BJ (cell line): ENCODE data around the gene SMG7. TPM values are rescaled to one million over a fixed set of nuclear protein-coding genes. Genes with fewer than 3 reads are reported as not detected.

Source experiments
- CTCF ChIA-PET: fragments of 350-600 bp; formaldehyde crosslinking; extraction: SDS; loops from one replicate; lab custom pipeline; 2021; ENCODE audit warnings: antibody characterized with exemption, inconsistent platforms; lab: Yijun Ruan, JAX
- POLR2A ChIA-PET: fragments of 300-600 bp; sonication (Branson Sonifier 250); formaldehyde crosslinking; extraction: SDS; loops from one replicate; lab custom pipeline; 2021; ENCODE audit warnings: antibody characterized with exemption; lab: Charles Lee
- DNase-seq: peaks from one replicate; pipeline ENCODE4 v3.0.0-alpha.2; 2011; ENCODE audit warnings: low read depth
- H3K27me3 ChIP-seq: 2 replicates; pipeline ENCODE4 v1.6.0; 2011; ENCODE audit warnings: low read length; ENCODE audit not compliant: control insufficient read depth, insufficient read depth
- H3K36me3 ChIP-seq: 2 replicates; pipeline ENCODE4 v1.5.1; 2011; ENCODE audit warnings: low read length; ENCODE audit not compliant: control insufficient read depth, insufficient read depth
- H3K4me3 ChIP-seq: 2 replicates; pipeline ENCODE4 v1.5.1; 2011; ENCODE audit warnings: low read depth, mild to moderate bottlenecking, control low read depth, low read length
- polyA plus RNA-seq: library from polyadenylated mRNA; depleted of rRNA; stranded (reverse); fragments of >200 nt; gene quantifications from 2 replicates; pipeline ENCODE4 v1.2.3, GENCODE V29; 2011
- TF ChIP-seq, protein P1 (sequence below): IDR thresholded peaks from 2 replicates; pipeline ENCODE4 v1.5.1; 2011; ENCODE audit warnings: low read depth, mild to moderate bottlenecking, control low read depth, inconsistent platforms, low read length, moderate library complexity; ENCODE audit not compliant: insufficient read depth

Gene SMG7
- polyA plus RNA-seq, 1 experiment, result 26.1 TPM

DNA sequence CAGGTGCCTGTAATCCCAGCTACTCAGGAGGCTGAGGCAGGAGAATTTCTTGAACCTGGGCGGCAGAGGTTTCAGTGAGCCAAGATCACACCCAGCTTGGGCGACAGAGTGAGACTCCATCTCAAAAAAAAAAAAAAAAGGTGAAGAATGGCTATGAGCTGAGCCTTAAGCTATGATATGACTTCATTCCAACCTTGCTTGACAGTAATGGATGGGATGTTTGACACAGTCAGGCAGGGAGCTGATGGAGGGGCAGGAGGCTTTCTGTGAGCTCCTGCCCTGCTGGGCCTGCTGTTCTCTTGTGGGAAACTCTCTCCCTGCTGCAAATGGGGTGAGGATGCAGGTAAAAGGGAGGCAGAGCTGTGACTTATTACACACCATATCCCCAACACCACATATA is 90.4 kb downstream of the SMG7 start:
- ChIA-PET CTCF (interaction anchor here (0.6 kb wide), 1 partner anchor 475 kb away, joined by 3 read pairs; no protein-coding TSS in a partner anchor), POLR2A (no interaction called here)
- Histone ChIP-seq H3K36me3 (no peaks in the 10 kb centered on the region), H3K4me3 (no peak overlapping the region), H3K27me3 (no peaks in the 10 kb centered on the region)
- no peak for DNase-seq
- TF ChIP-seq, protein P1, sequence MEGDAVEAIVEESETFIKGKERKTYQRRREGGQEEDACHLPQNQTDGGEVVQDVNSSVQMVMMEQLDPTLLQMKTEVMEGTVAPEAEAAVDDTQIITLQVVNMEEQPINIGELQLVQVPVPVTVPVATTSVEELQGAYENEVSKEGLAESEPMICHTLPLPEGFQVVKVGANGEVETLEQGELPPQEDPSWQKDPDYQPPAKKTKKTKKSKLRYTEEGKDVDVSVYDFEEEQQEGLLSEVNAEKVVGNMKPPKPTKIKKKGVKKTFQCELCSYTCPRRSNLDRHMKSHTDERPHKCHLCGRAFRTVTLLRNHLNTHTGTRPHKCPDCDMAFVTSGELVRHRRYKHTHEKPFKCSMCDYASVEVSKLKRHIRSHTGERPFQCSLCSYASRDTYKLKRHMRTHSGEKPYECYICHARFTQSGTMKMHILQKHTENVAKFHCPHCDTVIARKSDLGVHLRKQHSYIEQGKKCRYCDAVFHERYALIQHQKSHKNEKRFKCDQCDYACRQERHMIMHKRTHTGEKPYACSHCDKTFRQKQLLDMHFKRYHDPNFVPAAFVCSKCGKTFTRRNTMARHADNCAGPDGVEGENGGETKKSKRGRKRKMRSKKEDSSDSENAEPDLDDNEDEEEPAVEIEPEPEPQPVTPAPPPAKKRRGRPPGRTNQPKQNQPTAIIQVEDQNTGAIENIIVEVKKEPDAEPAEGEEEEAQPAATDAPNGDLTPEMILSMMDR, result no peak

DNA sequence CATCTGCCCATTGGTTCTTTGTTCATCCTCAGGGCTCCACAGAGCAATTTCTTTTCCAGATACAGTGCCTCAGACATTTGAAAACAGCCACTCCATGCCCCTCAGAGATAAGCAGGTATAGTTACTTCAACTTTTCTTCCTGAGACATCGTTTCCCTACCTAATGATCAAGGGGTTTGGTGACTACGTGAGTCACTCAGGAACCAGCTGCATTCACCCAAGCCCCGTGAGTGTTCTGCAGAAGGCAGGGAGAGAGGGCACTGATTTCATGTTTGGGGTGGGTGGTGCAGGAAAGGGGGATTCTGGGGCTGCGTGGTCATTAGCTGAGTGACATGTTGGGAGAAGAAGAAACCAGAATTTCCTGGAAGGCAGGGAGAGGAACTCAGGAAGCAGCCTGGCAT is 93.0 kb downstream of the SMG7 start:
- H3K4me3 ChIP-seq, result no peak overlapping the region
- ChIA-PET CTCF (no interaction called here), POLR2A (no interaction called here)
- no peaks in the 10 kb centered on the region for H3K27me3 ChIP-seq
- DNase-seq, result no peak
- TF ChIP-seq, protein P1, result no peak
- H3K36me3 ChIP-seq, result no peaks in the 10 kb centered on the region

DNA sequence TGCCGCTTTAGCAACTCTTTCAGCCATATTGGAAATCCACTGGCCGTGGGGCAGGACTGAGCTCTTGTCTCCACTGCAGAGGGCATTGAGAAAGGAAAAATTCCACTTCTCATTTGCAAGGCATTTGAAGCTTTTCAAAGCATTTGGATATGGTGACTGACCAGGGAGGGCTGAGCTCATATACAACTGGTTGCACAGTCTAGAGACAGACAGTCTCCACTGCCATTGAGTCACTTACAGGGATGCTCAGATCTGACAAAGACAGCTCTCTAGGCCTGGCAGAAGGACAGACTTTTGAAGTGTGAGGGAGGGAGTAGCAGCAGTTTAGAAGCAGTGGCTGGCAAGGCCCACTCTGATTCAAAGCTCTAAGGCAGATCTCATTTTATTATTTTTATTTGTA is 93.7 kb downstream of the SMG7 start:
- Histone ChIP-seq H3K36me3 (no peaks in the 10 kb centered on the region), H3K27me3 (no peaks in the 10 kb centered on the region), H3K4me3 (no peak overlapping the region)
- ChIA-PET CTCF (no interaction called here), POLR2A (no interaction called here)
- TF ChIP-seq, protein P1, result no peak
- DNase-seq, result no peak

DNA sequence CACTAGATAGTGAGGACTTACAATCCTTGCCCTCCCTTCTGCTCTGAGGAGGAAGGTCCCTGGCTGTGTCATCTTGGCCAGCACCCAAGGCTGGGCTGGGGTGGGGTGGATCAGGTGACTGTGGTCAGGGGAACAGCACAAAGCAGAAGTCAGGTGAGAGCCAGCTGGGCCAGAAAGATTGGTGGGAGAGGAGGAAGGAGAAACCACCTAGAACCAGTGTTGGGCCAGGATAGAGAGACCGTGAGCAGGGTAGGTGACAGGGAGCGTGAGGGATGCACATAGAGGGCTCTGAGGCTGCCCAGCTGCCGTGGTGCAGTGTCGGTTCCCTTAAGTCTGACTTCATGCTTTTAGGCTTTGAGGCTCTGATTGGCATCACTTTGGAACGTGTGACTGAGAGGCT is 95.3 kb downstream of the SMG7 start:
- TF ChIP-seq, protein P1, result no peak
- H3K27me3 ChIP-seq, result no peaks in the 10 kb centered on the region
- no peaks in the 10 kb centered on the region for H3K36me3 ChIP-seq
- no peak overlapping the region for H3K4me3 ChIP-seq
- DNase-seq, result no peak
- CTCF ChIA-PET, result interaction anchor here (0.8 to 1.6 kb wide), 2 partner anchors 13 to 18 kb away, joined by 3 to 4 read pairs; no protein-coding TSS in a partner anchor
- POLR2A ChIA-PET, result no interaction called here

DNA sequence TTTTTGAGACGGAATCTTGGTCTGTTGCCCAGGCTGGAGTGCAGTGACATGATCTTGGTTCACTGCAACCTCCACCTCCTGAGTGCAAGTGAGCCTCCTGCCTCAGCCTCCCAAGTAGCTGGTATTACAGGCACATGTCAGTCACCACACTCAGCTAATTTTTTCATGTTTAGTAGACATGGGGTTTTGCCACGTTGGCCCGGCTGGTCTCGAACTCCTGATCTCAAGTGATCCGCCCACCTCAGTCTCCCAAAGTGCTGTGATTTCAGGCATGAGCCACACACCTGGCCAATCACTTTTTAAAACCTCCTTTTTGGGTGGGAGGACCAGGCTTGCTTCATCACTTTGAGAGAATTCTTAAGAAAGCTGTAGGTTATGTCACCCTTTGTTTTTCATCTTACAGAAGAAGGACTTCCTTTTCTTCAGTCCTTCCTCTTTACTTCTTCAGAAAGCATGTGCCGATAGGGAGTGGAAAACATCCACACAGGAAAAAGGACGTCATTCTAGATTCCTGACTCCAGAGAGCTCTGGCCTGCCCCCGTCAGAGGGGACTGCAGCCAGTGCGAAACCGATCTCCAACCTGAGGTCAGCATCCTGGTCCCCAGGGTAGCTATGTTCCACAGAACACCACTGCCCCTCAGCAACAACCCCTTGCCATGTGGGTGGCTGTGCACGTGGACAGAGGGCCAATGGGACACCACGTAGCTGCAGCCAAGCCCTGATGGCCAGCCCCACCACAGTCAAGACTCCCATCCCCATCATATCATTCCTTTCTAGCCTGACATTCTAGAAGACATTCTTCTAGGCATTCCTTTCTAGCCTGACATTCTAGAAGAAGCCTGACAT is 96.1 kb downstream of the SMG7 start:
- ChIA-PET POLR2A (no interaction called here), CTCF (interaction anchor here (0.8 to 1.6 kb wide), 3 partner anchors 12 to 116 kb away, joined by 3 to 4 read pairs (median 3); no protein-coding TSS in a partner anchor)
- DNase-seq, result no peak
- TF ChIP-seq, protein P1, result no peak
- H3K4me3 ChIP-seq, result no peak overlapping the region
- H3K27me3 ChIP-seq, result no peaks in the 10 kb centered on the region
- no peaks in the 10 kb centered on the region for H3K36me3 ChIP-seq
